HCT116 (cell line): ENCODE data around the gene CRISP1. TPM values are rescaled to one million over a fixed set of nuclear protein-coding genes. Genes with fewer than 3 reads are reported as not detected.

Source experiments
- ATAC-seq: fragments of 200-7000 bp; cut with Tn5 transposase; 2 replicates; pipeline ENCODE4 v1.9.1; 2020; ENCODE audit warnings: mild to moderate bottlenecking, moderate library complexity
- BruUV-seq: library from RNA; stranded (reverse); fragments of 400-500 nt; replicated peaks from 2 replicates; lab custom pipeline; 2021; lab: Mats Ljungman, UMichigan
- CTCF ChIA-PET: fragments of 300-600 bp; sonication (Branson Sonifier 250); formaldehyde crosslinking; loops from one replicate; lab custom pipeline; 2021; ENCODE audit warnings: antibody characterized with exemption; lab: Charles Lee
- POLR2A ChIA-PET: fragments of 300-600, 350-600 bp; sonication (Branson Sonifier 250); formaldehyde crosslinking; loops from one replicate; lab custom pipeline; 2021; ENCODE audit warnings: antibody characterized with exemption; lab: Charles Lee
- RAD21 ChIA-PET, 2 experiments: fragments of 300-600 bp; sonication (Branson Sonifier 250); formaldehyde crosslinking; loops; one replicate each; lab custom pipeline; 2023; ENCODE audit warnings: low total read pairs in 2 of 2; ENCODE audit not compliant: uncharacterized antibody in 2 of 2, unreplicated experiment in 2 of 2, low non-redundant PET in 1 of 2; lab: Charles Lee
- DNase-seq: peaks from one replicate; pipeline ENCODE4 v3.0.0-alpha.2; 2010; ENCODE audit warnings: low read depth, low spot score
- H2AFZ ChIP-seq: fragments of 200-600 bp; shearing (Covaris generic), sonication (generic); 2 replicates; pipeline ENCODE4 v1.6.1; 2017; ENCODE audit warnings: low read depth, mixed run types, mixed read lengths, antibody characterized with exemption, low read length; ENCODE audit not compliant: poor library complexity, severe bottlenecking
- H3K27ac ChIP-seq: 2 replicates; pipeline ENCODE4 v1.5.1; 2012; ENCODE audit warnings: low read depth, low read length
- H3K27me3 ChIP-seq: fragments of 200-600 bp; sonication (generic); 2 replicates; pipeline ENCODE4 v1.6.1; 2016; ENCODE audit warnings: mixed run types, low read length, mixed read lengths; ENCODE audit not compliant: insufficient read depth
- H3K36me3 ChIP-seq, 2 experiments: fragments of 200-500 bp in 1 of 2; fragments of 200-600 bp in 1 of 2; sonication (Bioruptor generic) in 1 of 2; sonication (generic) in 1 of 2; 2 replicates each; pipeline versions ENCODE4 v1.5.1 to v1.6.1; 2014 to 2016; ENCODE audit warnings: low read length in 2 of 2, inconsistent platforms in 1 of 2, mixed read lengths in 1 of 2, mixed run types in 1 of 2; ENCODE audit not compliant: insufficient read depth in 2 of 2, control insufficient read depth in 1 of 2
- H3K4me1 ChIP-seq, 2 experiments: fragments of 200-600 bp in 1 of 2; sonication (generic) in 1 of 2; 2 replicates each; pipeline versions ENCODE4 v1.5.1 to v1.6.1; 2012 to 2017; ENCODE audit warnings: low read length in 2 of 2, inconsistent platforms in 1 of 2, mild to moderate bottlenecking in 1 of 2, mixed read lengths in 1 of 2, mixed run types in 1 of 2, moderate library complexity in 1 of 2; ENCODE audit not compliant: insufficient read depth in 2 of 2, control insufficient read depth in 1 of 2
- H3K4me2 ChIP-seq: fragments of 200-600 bp; sonication (generic); 2 replicates; pipeline ENCODE4 v1.6.1; 2017; ENCODE audit warnings: mixed run types, low read length, mixed read lengths
- H3K4me3 ChIP-seq, 2 experiments: fragments of 200-600 bp in 1 of 2; sonication (generic) in 1 of 2; replicated peaks in 1 of 2; 2 replicates each; pipeline ENCODE4 v1.5.1; 2011 to 2016; ENCODE audit warnings: low read length in 2 of 2, control low read depth in 1 of 2, low read depth in 1 of 2, mild to moderate bottlenecking in 1 of 2, mixed read lengths in 1 of 2, mixed run types in 1 of 2
- H3K79me2 ChIP-seq: fragments of 200-600 bp; sonication (generic); 2 replicates; pipeline ENCODE4 v1.6.1; 2017; ENCODE audit warnings: mild to moderate bottlenecking, mixed run types, low read length, moderate library complexity, mixed read lengths; ENCODE audit not compliant: insufficient read depth
- H3K9ac ChIP-seq: fragments of 200-600 bp; sonication (generic); 2 replicates; pipeline ENCODE4 v1.6.1; 2016; ENCODE audit warnings: low read length, mixed read lengths
- H3K9me2 ChIP-seq: fragments of 200-600 bp; sonication (generic), shearing (Covaris generic); 2 replicates; pipeline ENCODE4 v1.6.1; 2017; ENCODE audit warnings: mixed run types, mild to moderate bottlenecking, moderate library complexity; ENCODE audit not compliant: insufficient read depth
- H3K9me3 ChIP-seq, 2 experiments: fragments of 200-500 bp in 1 of 2; fragments of 200-600 bp in 1 of 2; sonication (Bioruptor generic) in 1 of 2; sonication (generic) in 1 of 2; 2 replicates each; pipeline ENCODE4 v1.6.1; 2014 to 2017; ENCODE audit warnings: low read length in 2 of 2, mixed read lengths in 2 of 2, inconsistent platforms in 1 of 2, low read depth in 1 of 2, mild to moderate bottlenecking in 1 of 2, mixed run types in 1 of 2, moderate library complexity in 1 of 2; ENCODE audit not compliant: control insufficient read depth in 1 of 2, insufficient read depth in 1 of 2
- H4K20me1 ChIP-seq: fragments of 200-600 bp; sonication (generic), shearing (Covaris generic); 2 replicates; pipeline ENCODE4 v1.6.1; 2017; ENCODE audit warnings: mixed run types, mild to moderate bottlenecking, moderate library complexity; ENCODE audit not compliant: insufficient read depth
- ATF3 ChIP-seq: IDR thresholded peaks from 2 replicates; pipeline ENCODE4 v1.6.1; 2012
- CEBPB ChIP-seq: IDR thresholded peaks from 2 replicates; pipeline ENCODE4 v1.6.1; 2012; ENCODE audit warnings: low read depth
- EZH2 ChIP-seq: fragments of 200-600 bp; sonication (generic); IDR thresholded peaks from 2 replicates; pipeline ENCODE4 v1.6.1; 2017; ENCODE audit warnings: antibody characterized with exemption, mixed run types
- FOSL1 ChIP-seq: IDR thresholded peaks from 2 replicates; pipeline ENCODE4 v1.6.1; 2012; ENCODE audit warnings: low read depth
- JUND ChIP-seq: IDR thresholded peaks from 2 replicates; pipeline ENCODE4 v1.6.1; 2012
- POLR2A ChIP-seq: IDR thresholded peaks from 2 replicates; pipeline ENCODE4 v1.7.0; 2011; ENCODE audit warnings: borderline replicate concordance; ENCODE audit not compliant: insufficient read depth, insufficient read length; ENCODE audit errors: extremely low read depth
- REST ChIP-seq: IDR thresholded peaks from 2 replicates; pipeline ENCODE4 v1.6.1; 2012; ENCODE audit warnings: low read depth
- SIN3A ChIP-seq: IDR thresholded peaks from 2 replicates; pipeline ENCODE4 v1.6.1; 2012; ENCODE audit warnings: low read depth
- SP1 ChIP-seq: IDR thresholded peaks from 2 replicates; pipeline ENCODE4 v1.6.1; 2012; ENCODE audit warnings: low read depth
- TCF7L2 ChIP-seq: IDR thresholded peaks from 2 replicates; pipeline ENCODE4 v1.7.0; 2011; ENCODE audit warnings: borderline replicate concordance, inconsistent platforms; ENCODE audit not compliant: insufficient read depth, insufficient read length; ENCODE audit errors: extremely low read depth
- YY1 ChIP-seq: IDR thresholded peaks from 2 replicates; pipeline ENCODE4 v1.6.1; 2011; ENCODE audit warnings: low read length, low read depth, moderate library complexity, mild to moderate bottlenecking; ENCODE audit not compliant: insufficient replicate concordance; ENCODE audit errors: extremely low read depth
- ZFX ChIP-seq: fragments of 450-650 bp; IDR thresholded peaks from 2 replicates; pipeline ENCODE4 v1.6.1; 2017
- ZNF274 ChIP-seq: fragments of 200-500 bp; sonication (Bioruptor generic); IDR thresholded peaks from 2 replicates; pipeline ENCODE4 v1.6.1; 2014; ENCODE audit warnings: mild to moderate bottlenecking, low read depth, low read length, inconsistent platforms
- intact Hi-C: fragments of 100-400 bp; cut with micrococcal nuclease; formaldehyde crosslinking; loops from 2 replicates; pipeline ENCODE4 v1.10.0; 2022
- total RNA-seq: library from RNA; stranded (reverse); gene quantifications from one replicate; pipeline ENCODE4 v1.2.1, GENCODE V29; 2021; ENCODE audit not compliant: unreplicated experiment

CRISP1 gene
- total RNA-seq, 1 experiment from 2014 or later, result not detected

GRCh38 chr6:49905296-49905695, 39.0 kb upstream of the CRISP1 start:
- Histone ChIP-seq H3K79me2 (no peaks in the 10 kb centered on the region), H3K36me3 (no peaks in the 10 kb centered on the region), H3K27me3 (no peaks in the 10 kb centered on the region), H3K4me3 (no peak overlapping the region), H2AFZ (no peak overlapping the region), H3K9me2 (no peaks in the 10 kb centered on the region), H3K27ac (no peak overlapping the region), H3K4me2 (no peak overlapping the region), H3K4me1 (no peaks in the 10 kb centered on the region), H3K9ac (no peak overlapping the region), H3K9me3 (no peaks in the 10 kb centered on the region), H4K20me1 (no peaks in the 10 kb centered on the region)
- RAD21 ChIA-PET, result no interaction called here
- intact Hi-C loops, result no loop called here
- CTCF ChIA-PET, result no interaction called here
- DNase-seq, result no peak
- ATAC-seq, result no peak
- POLR2A ChIA-PET, result no interaction called here
- BruUV-seq, result no TSS peak
- no peak for TF ChIP-seq SIN3A

- no peak overlapping the region for H3K4me2 ChIP-seq
- no TSS peak for BruUV-seq
- H3K9ac ChIP-seq, result no peak overlapping the region
- H3K9me3 ChIP-seq, result no peaks in the 10 kb centered on the region
- H2AFZ ChIP-seq, result no peak overlapping the region
- no peaks in the 10 kb centered on the region for H3K36me3 ChIP-seq
- intact Hi-C loops, result no loop called here
- H3K4me1 ChIP-seq, result no peaks in the 10 kb centered on the region
- no peak overlapping the region for H3K4me3 ChIP-seq
- no peaks in the 10 kb centered on the region for H3K9me2 ChIP-seq
- DNase-seq (no peak), ATAC-seq (no peak)
- ChIA-PET RAD21 (no interaction called here), POLR2A (no interaction called here), CTCF (no interaction called here)
- no peaks in the 10 kb centered on the region for H3K79me2 ChIP-seq
- no peaks in the 10 kb centered on the region for H4K20me1 ChIP-seq
- no peak overlapping the region for H3K27ac ChIP-seq
- no peaks in the 10 kb centered on the region for H3K27me3 ChIP-seq
- TF ChIP-seq SP1 (no peak), CEBPB (no peak), FOSL1 (no peak), ZFX (no peak), REST (no peak), EZH2 (no peak), POLR2A (no peak), ATF3 (no peak), JUND (no peak), SIN3A (no peak), YY1 (no peak), TCF7L2 (no peak), ZNF274 (no peak)
These were observed 36.5 kb upstream of the CRISP1 start for GRCh38 chr6:49902856-49903255.
